Measurements from ENCODE around the gene SORT1. TPM values are rescaled to one million over a fixed set of nuclear protein-coding genes. Genes with fewer than 3 reads are reported as not detected.

Gene SORT1
- total and polyA plus RNA-seq, 4 donors: 1.0 to 10.6 (median 3.4) TPM

DNA sequence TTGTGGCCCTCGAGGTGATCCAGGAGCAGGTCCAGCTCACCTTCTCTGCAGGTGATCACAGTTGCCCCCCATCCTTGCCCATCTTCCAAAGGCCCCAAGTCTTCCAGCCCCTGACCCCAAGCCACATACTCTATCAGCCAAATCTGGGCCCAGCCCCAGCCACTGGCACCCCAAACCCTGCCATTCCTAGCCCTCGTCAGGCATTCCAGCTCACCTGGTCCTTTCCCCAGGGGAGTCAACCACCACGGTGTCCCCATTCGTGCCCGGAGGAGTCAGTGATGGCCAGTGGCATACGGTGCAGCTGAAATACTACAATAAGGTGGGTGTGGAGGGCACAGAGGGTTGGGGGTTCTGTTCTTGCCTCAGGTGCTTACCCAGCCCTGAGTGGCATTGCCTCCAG is 136.1 kb downstream of the SORT1 start:
- TF ChIP-seq YY1 (IDR thresholded peaks at IDR 0.05) (no peak), MAX (IDR thresholded peaks at IDR 0.05) (no peak), JUND (IDR thresholded peaks at IDR 0.05) (no peak), FOXA2 (IDR thresholded peaks at IDR 0.05) (no peak), SP1 (IDR thresholded peaks at IDR 0.05) (no peak), FOXA1 (IDR thresholded peaks at IDR 0.05) (no peak), CTCF (IDR thresholded peaks at IDR 0.05; ENCODE audit: low read depth, low read length, missing input control) (no peak), HNF4G (IDR thresholded peaks at IDR 0.05) (no peak), EGR1 (IDR thresholded peaks at IDR 0.05; ENCODE audit: low read depth in 2 of 2) (no peak), HNF4A (conservative IDR thresholded peaks at IDR 0.05) (no peak), GABPA (IDR thresholded peaks at IDR 0.05 in 1 of 2, conservative IDR thresholded peaks at IDR 0.05 in 1 of 2) (no peak)
- TF ChIP-seq, protein P1, sequence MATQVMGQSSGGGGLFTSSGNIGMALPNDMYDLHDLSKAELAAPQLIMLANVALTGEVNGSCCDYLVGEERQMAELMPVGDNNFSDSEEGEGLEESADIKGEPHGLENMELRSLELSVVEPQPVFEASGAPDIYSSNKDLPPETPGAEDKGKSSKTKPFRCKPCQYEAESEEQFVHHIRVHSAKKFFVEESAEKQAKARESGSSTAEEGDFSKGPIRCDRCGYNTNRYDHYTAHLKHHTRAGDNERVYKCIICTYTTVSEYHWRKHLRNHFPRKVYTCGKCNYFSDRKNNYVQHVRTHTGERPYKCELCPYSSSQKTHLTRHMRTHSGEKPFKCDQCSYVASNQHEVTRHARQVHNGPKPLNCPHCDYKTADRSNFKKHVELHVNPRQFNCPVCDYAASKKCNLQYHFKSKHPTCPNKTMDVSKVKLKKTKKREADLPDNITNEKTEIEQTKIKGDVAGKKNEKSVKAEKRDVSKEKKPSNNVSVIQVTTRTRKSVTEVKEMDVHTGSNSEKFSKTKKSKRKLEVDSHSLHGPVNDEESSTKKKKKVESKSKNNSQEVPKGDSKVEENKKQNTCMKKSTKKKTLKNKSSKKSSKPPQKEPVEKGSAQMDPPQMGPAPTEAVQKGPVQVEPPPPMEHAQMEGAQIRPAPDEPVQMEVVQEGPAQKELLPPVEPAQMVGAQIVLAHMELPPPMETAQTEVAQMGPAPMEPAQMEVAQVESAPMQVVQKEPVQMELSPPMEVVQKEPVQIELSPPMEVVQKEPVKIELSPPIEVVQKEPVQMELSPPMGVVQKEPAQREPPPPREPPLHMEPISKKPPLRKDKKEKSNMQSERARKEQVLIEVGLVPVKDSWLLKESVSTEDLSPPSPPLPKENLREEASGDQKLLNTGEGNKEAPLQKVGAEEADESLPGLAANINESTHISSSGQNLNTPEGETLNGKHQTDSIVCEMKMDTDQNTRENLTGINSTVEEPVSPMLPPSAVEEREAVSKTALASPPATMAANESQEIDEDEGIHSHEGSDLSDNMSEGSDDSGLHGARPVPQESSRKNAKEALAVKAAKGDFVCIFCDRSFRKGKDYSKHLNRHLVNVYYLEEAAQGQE (IDR thresholded peaks at IDR 0.05): no peak
- no peak overlapping the region for H3K27ac ChIP-seq (ENCODE audit: low read depth in 1 of 2, low read length in 2 of 2)

DNA sequence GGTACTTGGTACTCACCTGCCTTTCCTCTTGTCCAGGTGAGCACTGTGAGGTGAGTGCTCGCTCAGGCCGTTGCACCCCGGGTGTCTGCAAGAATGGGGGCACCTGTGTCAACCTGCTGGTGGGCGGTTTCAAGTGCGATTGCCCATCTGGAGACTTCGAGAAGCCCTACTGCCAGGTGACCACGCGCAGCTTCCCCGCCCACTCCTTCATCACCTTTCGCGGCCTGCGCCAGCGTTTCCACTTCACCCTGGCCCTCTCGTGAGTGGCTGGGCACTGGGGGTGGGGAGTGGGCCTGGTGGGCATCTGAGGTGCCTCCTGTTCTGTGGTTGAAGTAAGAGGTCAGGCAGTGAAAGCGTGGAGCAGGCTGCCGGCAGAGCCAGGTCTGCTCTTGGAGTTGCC is 136.7 kb downstream of the SORT1 start:
- 91% methylated on average over 16 of the region's 16 CpGs for WGBS
- no peak overlapping the region for H3K9ac ChIP-seq (ENCODE audit: low read depth in 1 of 2, low read length in 2 of 2)
- H3K9me3 ChIP-seq (ENCODE audit: control insufficient read depth in 4 of 4, low read length in 3 of 4): no peaks in the 10 kb centered on the region
- no peak for DNase-seq (ENCODE audit: low spot score)
- H3K4me3 ChIP-seq (ENCODE audit: low read depth in 1 of 3, low read length in 3 of 3): no peak overlapping the region
- H3K27ac ChIP-seq (ENCODE audit: low read depth in 1 of 2, low read length in 2 of 2): no peak overlapping the region
- H3K36me3 ChIP-seq (ENCODE audit: control insufficient read depth in 4 of 4, insufficient read depth in 3 of 4, low read depth in 1 of 4, low read length in 3 of 4): no peaks in the 10 kb centered on the region
- no peaks in the 10 kb centered on the region for H3K27me3 ChIP-seq (ENCODE audit: control insufficient read depth in 4 of 4, insufficient read depth in 4 of 4, low read length in 3 of 4)
- H3K4me1 ChIP-seq (ENCODE audit: control insufficient read depth in 4 of 4, insufficient read depth in 4 of 4, low read length in 3 of 4): no peaks in the 10 kb centered on the region
- TF ChIP-seq MAX (IDR thresholded peaks at IDR 0.05) (no peak), SP1 (IDR thresholded peaks at IDR 0.05) (no peak), RAD21 (IDR thresholded peaks at IDR 0.05) (no peak), GABPA (IDR thresholded peaks at IDR 0.05 in 1 of 2, conservative IDR thresholded peaks at IDR 0.05 in 1 of 2) (no peak), FOXA2 (IDR thresholded peaks at IDR 0.05) (no peak), HNF4A (conservative IDR thresholded peaks at IDR 0.05) (no peak), FOXA1 (IDR thresholded peaks at IDR 0.05) (no peak), NR2F2 (IDR thresholded peaks at IDR 0.05) (no peak), RXRA (IDR thresholded peaks at IDR 0.05) (no peak), TAF1 (conservative IDR thresholded peaks at IDR 0.05) (no peak), YY1 (IDR thresholded peaks at IDR 0.05) (no peak), CTCF (IDR thresholded peaks at IDR 0.05; ENCODE audit: low read depth, low read length, missing input control) (no peak)
- TF ChIP-seq, protein P2, sequence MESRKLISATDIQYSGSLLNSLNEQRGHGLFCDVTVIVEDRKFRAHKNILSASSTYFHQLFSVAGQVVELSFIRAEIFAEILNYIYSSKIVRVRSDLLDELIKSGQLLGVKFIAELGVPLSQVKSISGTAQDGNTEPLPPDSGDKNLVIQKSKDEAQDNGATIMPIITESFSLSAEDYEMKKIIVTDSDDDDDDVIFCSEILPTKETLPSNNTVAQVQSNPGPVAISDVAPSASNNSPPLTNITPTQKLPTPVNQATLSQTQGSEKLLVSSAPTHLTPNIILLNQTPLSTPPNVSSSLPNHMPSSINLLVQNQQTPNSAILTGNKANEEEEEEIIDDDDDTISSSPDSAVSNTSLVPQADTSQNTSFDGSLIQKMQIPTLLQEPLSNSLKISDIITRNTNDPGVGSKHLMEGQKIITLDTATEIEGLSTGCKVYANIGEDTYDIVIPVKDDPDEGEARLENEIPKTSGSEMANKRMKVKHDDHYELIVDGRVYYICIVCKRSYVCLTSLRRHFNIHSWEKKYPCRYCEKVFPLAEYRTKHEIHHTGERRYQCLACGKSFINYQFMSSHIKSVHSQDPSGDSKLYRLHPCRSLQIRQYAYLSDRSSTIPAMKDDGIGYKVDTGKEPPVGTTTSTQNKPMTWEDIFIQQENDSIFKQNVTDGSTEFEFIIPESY (IDR thresholded peaks at IDR 0.05): no peak
- TF ChIP-seq, protein P3, sequence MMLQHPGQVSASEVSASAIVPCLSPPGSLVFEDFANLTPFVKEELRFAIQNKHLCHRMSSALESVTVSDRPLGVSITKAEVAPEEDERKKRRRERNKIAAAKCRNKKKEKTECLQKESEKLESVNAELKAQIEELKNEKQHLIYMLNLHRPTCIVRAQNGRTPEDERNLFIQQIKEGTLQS (IDR thresholded peaks at IDR 0.05): no peak
- TF ChIP-seq, protein P1 (IDR thresholded peaks at IDR 0.05): no peak

More for the DNA sequence above, 136.1 kb downstream of the SORT1 start:
- Histone ChIP-seq H3K4me1 (ENCODE audit: control insufficient read depth in 4 of 4, insufficient read depth in 4 of 4, low read length in 3 of 4) (no peaks in the 10 kb centered on the region), H3K9me3 (ENCODE audit: control insufficient read depth in 4 of 4, low read length in 3 of 4) (no peaks in the 10 kb centered on the region), H3K4me3 (ENCODE audit: low read depth in 1 of 3, low read length in 3 of 3) (no peak overlapping the region), H3K9ac (ENCODE audit: low read depth in 1 of 2, low read length in 2 of 2) (no peak overlapping the region), H3K27me3 (ENCODE audit: control insufficient read depth in 4 of 4, insufficient read depth in 4 of 4, low read length in 3 of 4) (no peaks in the 10 kb centered on the region), H3K36me3 (ENCODE audit: control insufficient read depth in 4 of 4, insufficient read depth in 3 of 4, low read depth in 1 of 4, low read length in 3 of 4) (no peaks in the 10 kb centered on the region)
- DNase-seq (ENCODE audit: low spot score): no peak
- WGBS: 90% methylated on average over 6 of the region's 6 CpGs

Data from liver (tissue), 9 donors.